ENCODE data around the gene HOMER1. TPM values are rescaled to one million over a fixed set of nuclear protein-coding genes. Genes with fewer than 3 reads are reported as not detected.

The HOMER1 gene
- total and polyA plus RNA-seq, 2 donors (not counting 1 experiment from before 2014, with no cell fraction given) = 3.9 to 6.8 TPM

GRCh38 chr5:79510638-79511037 is 3.3 kb downstream of the HOMER1 start:
- Histone ChIP-seq H3K9ac (ENCODE audit: insufficient read depth, low read length) (no peak overlapping the region), H4K20me1 (ENCODE audit: control insufficient read depth, extremely low read depth, insufficient read depth, low read length) (no peaks in the 10 kb centered on the region), H3K4me1 (ENCODE audit: control insufficient read depth, extremely low read depth, insufficient read depth, low read length) (peaks cover 6% of the 10 kb centered on the region), H2AFZ (ENCODE audit: low read length) (no peak overlapping the region), H3K79me2 (ENCODE audit: control insufficient read depth, insufficient read depth, low read length) (no peaks in the 10 kb centered on the region), H3K4me3 (replicated peaks in 1 of 4; ENCODE audit: control extremely low read depth in 1 of 4, insufficient read depth in 1 of 4, low read depth in 3 of 4, low read length in 4 of 4) (no peak overlapping the region), H3K9me3 (ENCODE audit: control insufficient read depth, insufficient read depth, low read depth, low read length) (no peaks in the 10 kb centered on the region), H3K27me3 (ENCODE audit: control insufficient read depth, insufficient read depth, low read length) (no peaks in the 10 kb centered on the region), H3K27ac (ENCODE audit: insufficient read depth, low read length) (no peak overlapping the region), H3K36me3 (ENCODE audit: control insufficient read depth, insufficient read depth, low read length) (no peaks in the 10 kb centered on the region), H3K4me2 (ENCODE audit: extremely low read depth, insufficient read depth, low read length) (no peak overlapping the region)
- no peak for DNase-seq (ENCODE audit: low read depth in 2 of 2)
- TF ChIP-seq, protein P1, sequence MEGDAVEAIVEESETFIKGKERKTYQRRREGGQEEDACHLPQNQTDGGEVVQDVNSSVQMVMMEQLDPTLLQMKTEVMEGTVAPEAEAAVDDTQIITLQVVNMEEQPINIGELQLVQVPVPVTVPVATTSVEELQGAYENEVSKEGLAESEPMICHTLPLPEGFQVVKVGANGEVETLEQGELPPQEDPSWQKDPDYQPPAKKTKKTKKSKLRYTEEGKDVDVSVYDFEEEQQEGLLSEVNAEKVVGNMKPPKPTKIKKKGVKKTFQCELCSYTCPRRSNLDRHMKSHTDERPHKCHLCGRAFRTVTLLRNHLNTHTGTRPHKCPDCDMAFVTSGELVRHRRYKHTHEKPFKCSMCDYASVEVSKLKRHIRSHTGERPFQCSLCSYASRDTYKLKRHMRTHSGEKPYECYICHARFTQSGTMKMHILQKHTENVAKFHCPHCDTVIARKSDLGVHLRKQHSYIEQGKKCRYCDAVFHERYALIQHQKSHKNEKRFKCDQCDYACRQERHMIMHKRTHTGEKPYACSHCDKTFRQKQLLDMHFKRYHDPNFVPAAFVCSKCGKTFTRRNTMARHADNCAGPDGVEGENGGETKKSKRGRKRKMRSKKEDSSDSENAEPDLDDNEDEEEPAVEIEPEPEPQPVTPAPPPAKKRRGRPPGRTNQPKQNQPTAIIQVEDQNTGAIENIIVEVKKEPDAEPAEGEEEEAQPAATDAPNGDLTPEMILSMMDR (conservative IDR thresholded peaks at IDR 0.05 in 1 of 2, IDR thresholded peaks at IDR 0.05 in 1 of 2; ENCODE audit: low read depth in 1 of 2, low read length in 2 of 2) = no peak
- TF ChIP-seq EZH2 (IDR thresholded peaks at IDR 0.05; ENCODE audit: low read length, missing control alignments) = no peak

- Histone ChIP-seq H3K79me2 (ENCODE audit: control insufficient read depth, insufficient read depth, low read length) (no peaks in the 10 kb centered on the region), H3K4me3 (replicated peaks in 1 of 4; ENCODE audit: control extremely low read depth in 1 of 4, insufficient read depth in 1 of 4, low read depth in 3 of 4, low read length in 4 of 4) (no peak overlapping the region), H4K20me1 (ENCODE audit: control insufficient read depth, extremely low read depth, insufficient read depth, low read length) (no peaks in the 10 kb centered on the region), H3K36me3 (ENCODE audit: control insufficient read depth, insufficient read depth, low read length) (no peaks in the 10 kb centered on the region), H3K4me1 (ENCODE audit: control insufficient read depth, extremely low read depth, insufficient read depth, low read length) (peaks cover 6% of the 10 kb centered on the region), H3K27ac (ENCODE audit: insufficient read depth, low read length) (no peak overlapping the region), H3K9me3 (ENCODE audit: control insufficient read depth, insufficient read depth, low read depth, low read length) (no peaks in the 10 kb centered on the region), H3K4me2 (ENCODE audit: extremely low read depth, insufficient read depth, low read length) (no peak overlapping the region), H3K9ac (ENCODE audit: insufficient read depth, low read length) (no peak overlapping the region), H2AFZ (ENCODE audit: low read length) (no peak overlapping the region), H3K27me3 (ENCODE audit: control insufficient read depth, insufficient read depth, low read length) (no peaks in the 10 kb centered on the region)
- TF ChIP-seq, protein P1 (conservative IDR thresholded peaks at IDR 0.05 in 1 of 2, IDR thresholded peaks at IDR 0.05 in 1 of 2; ENCODE audit: low read depth in 1 of 2, low read length in 2 of 2) = no peak
- TF ChIP-seq EZH2 (IDR thresholded peaks at IDR 0.05; ENCODE audit: low read length, missing control alignments) = no peak
- no peak for DNase-seq (ENCODE audit: low read depth in 2 of 2)
These were observed 4.6 kb downstream of the HOMER1 start for GRCh38 chr5:79509244-79509885.

- Histone ChIP-seq H3K36me3 (ENCODE audit: control insufficient read depth, insufficient read depth, low read length) (no peaks in the 10 kb centered on the region), H4K20me1 (ENCODE audit: control insufficient read depth, extremely low read depth, insufficient read depth, low read length) (no peaks in the 10 kb centered on the region)
These were observed 5.1 kb downstream of the HOMER1 start for GRCh38 chr5:79508794-79509193.

More at GRCh38 chr5:79508794-79509193, 5.1 kb downstream of the HOMER1 start:
- DNase-seq (ENCODE audit: low read depth in 2 of 2) = no peak
- Histone ChIP-seq H3K4me3 (replicated peaks in 1 of 4; ENCODE audit: control extremely low read depth in 1 of 4, insufficient read depth in 1 of 4, low read depth in 3 of 4, low read length in 4 of 4) (no peak overlapping the region), H3K27ac (ENCODE audit: insufficient read depth, low read length) (no peak overlapping the region), H3K79me2 (ENCODE audit: control insufficient read depth, insufficient read depth, low read length) (no peaks in the 10 kb centered on the region), H3K9ac (ENCODE audit: insufficient read depth, low read length) (no peak overlapping the region), H3K27me3 (ENCODE audit: control insufficient read depth, insufficient read depth, low read length) (no peaks in the 10 kb centered on the region), H3K4me2 (ENCODE audit: extremely low read depth, insufficient read depth, low read length) (no peak overlapping the region), H3K9me3 (ENCODE audit: control insufficient read depth, insufficient read depth, low read depth, low read length) (no peaks in the 10 kb centered on the region), H3K4me1 (ENCODE audit: control insufficient read depth, extremely low read depth, insufficient read depth, low read length) (peaks cover 6% of the 10 kb centered on the region), H2AFZ (ENCODE audit: low read length) (no peak overlapping the region)
- TF ChIP-seq, protein P1 (conservative IDR thresholded peaks at IDR 0.05 in 1 of 2, IDR thresholded peaks at IDR 0.05 in 1 of 2; ENCODE audit: low read depth in 1 of 2, low read length in 2 of 2) = no peak
- TF ChIP-seq EZH2 (IDR thresholded peaks at IDR 0.05; ENCODE audit: low read length, missing control alignments) = no peak
